BLaER1 treated with 17β-estradiol and CSF1 and Interleukin-3, amounts not matched to agents 10 nM and 100 nM (cell line): Measurements from ENCODE around the gene ADORA1.

Experiments
- H3K27ac ChIP-seq, 11 experiments: shearing (Covaris generic); formaldehyde crosslinking; 2 replicates each; pipeline ENCODE4 v1.8.1; 2022
- H3K27me3 ChIP-seq, 11 experiments: shearing (Covaris generic); formaldehyde crosslinking; 2 replicates each; pipeline ENCODE4 v1.8.1; 2022
- H3K36me3 ChIP-seq, 11 experiments: shearing (Covaris generic); formaldehyde crosslinking; 2 replicates each; pipeline ENCODE4 v1.8.1; 2022
- H3K4me1 ChIP-seq, 10 experiments: shearing (Covaris generic); formaldehyde crosslinking; 2 replicates each; pipeline ENCODE4 v1.8.1; 2022
- H3K4me2 ChIP-seq, 11 experiments: shearing (Covaris generic); formaldehyde crosslinking; 2 replicates each; pipeline ENCODE4 v1.8.1; 2022
- H3K4me3 ChIP-seq, 10 experiments: shearing (Covaris generic); formaldehyde crosslinking; 2 replicates each; pipeline ENCODE4 v1.8.1; 2022
- H3K9ac ChIP-seq, 11 experiments: shearing (Covaris generic); formaldehyde crosslinking; 2 replicates each; pipeline ENCODE4 v1.8.1; 2022
- H3K9me3 ChIP-seq, 11 experiments: shearing (Covaris generic); formaldehyde crosslinking; replicated peaks in 1 of 11; 2 replicates each; pipeline ENCODE4 v1.8.1; 2022
- H4K20me1 ChIP-seq, 11 experiments: shearing (Covaris generic); formaldehyde crosslinking; 2 replicates each; pipeline ENCODE4 v1.8.1; 2022
- Cebpa-rat ChIP-seq, 11 experiments: shearing (Covaris generic); IDR thresholded peaks; 2 replicates each; pipeline ENCODE4 v1.8.1; 2022

The ADORA1 gene

DNA sequence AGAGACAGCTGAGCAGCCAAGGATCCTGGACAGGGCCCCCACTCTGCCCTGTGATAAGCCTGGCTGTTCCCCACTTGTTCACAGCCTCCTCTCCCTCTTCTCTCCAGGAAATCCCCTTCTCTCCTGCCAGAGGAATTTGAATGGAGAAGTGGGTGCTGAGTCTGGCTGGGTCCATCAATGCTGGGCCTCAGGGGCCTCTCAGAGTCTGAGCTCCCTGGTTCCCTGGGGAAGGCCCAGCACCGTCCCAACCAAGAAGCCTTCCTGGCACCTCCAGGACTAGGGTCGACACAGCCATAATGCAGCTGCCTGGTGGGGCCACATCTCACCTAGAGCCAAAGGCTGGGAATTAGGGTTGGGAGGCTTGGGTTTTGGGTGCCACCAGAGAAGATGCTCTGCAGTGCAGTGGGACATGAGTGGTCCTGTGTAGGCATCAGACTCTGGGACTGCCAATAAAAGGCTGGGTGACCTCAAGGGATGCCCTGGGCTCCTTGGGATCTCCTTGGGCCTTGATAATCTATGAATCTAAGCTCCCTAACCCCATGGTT is 45.6 kb downstream of the ADORA1 start:
- Histone ChIP-seq H3K36me3 (peaks cover 0 to 35% (median 0%) of the 10 kb centered on the region in 11 experiments; a peak in 7 of 22 replicates), H3K4me1 (peaks cover 59 to 100% (median 85%) of the 10 kb centered on the region in 10 experiments), H3K9me3 (no peaks in the 10 kb centered on the region), H4K20me1 (peaks cover 0 to 8% (median 0%) of the 10 kb centered on the region in 11 experiments; a peak in 4 of 22 replicates), H3K27ac (peak overlapping the region in 4 of 11 experiments; percentile 8 to 77 (median 42); a peak in 8 of 22 replicates), H3K27me3 (peaks cover 0 to 17% (median 0%) of the 10 kb centered on the region in 11 experiments; a peak in 2 of 22 replicates), H3K9ac (peak overlapping the region in 4 of 11 experiments; percentile 10 to 50 (median 17); a peak in 8 of 22 replicates), H3K4me3 (peak overlapping the region in 2 of 10 experiments; percentile 53 to 64; a peak in 2 of 20 replicates), H3K4me2 (peak overlapping the region; percentile 85 to 99 (median 94))
- no peak for TF ChIP-seq Cebpa-rat (IDR thresholded peaks at IDR 0.05)

DNA sequence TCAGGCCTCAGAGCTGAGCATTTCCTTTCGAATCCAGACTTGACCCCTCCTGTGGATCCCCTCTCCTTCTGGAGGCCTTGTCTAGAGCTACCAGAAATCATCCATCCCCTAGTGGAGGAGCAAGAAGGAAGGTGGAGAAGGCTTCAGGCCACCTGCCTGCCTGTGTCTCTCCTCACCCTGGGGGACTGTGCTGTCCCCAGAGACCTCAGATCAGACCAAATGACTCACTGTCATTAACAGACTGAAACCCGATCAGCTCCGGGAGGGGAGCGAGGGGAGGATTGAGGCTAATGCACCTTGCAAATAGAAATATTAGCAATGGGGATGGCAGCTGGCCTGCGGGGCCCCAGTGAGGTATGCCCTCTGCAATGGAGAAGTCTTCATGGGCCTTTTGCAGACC is 46.0 kb downstream of the ADORA1 start:
- TF ChIP-seq Cebpa-rat (IDR thresholded peaks at IDR 0.05): no peak
- H3K27ac ChIP-seq: peak overlapping the region in 5 of 11 experiments; percentile 46 to 79 (median 77); a peak in 6 of 22 replicates
- peak overlapping the region in 3 of 11 experiments; percentile 10 to 72 (median 68); a peak in 4 of 22 replicates for H3K9ac ChIP-seq
- H3K9me3 ChIP-seq: no peaks in the 10 kb centered on the region
- peaks cover 0 to 8% (median 0%) of the 10 kb centered on the region in 11 experiments; a peak in 3 of 22 replicates for H4K20me1 ChIP-seq
- peaks cover 0 to 17% (median 0%) of the 10 kb centered on the region in 11 experiments; a peak in 2 of 22 replicates for H3K27me3 ChIP-seq
- H3K36me3 ChIP-seq: peaks cover 0 to 32% (median 0%) of the 10 kb centered on the region in 11 experiments; a peak in 7 of 22 replicates
- H3K4me2 ChIP-seq: peak overlapping the region; percentile 85 to 99 (median 94)
- H3K4me3 ChIP-seq: peak overlapping the region in 2 of 10 experiments; percentile 53 to 64; a peak in 4 of 20 replicates
- H3K4me1 ChIP-seq: peaks cover 63 to 100% (median 85%) of the 10 kb centered on the region in 10 experiments

DNA sequence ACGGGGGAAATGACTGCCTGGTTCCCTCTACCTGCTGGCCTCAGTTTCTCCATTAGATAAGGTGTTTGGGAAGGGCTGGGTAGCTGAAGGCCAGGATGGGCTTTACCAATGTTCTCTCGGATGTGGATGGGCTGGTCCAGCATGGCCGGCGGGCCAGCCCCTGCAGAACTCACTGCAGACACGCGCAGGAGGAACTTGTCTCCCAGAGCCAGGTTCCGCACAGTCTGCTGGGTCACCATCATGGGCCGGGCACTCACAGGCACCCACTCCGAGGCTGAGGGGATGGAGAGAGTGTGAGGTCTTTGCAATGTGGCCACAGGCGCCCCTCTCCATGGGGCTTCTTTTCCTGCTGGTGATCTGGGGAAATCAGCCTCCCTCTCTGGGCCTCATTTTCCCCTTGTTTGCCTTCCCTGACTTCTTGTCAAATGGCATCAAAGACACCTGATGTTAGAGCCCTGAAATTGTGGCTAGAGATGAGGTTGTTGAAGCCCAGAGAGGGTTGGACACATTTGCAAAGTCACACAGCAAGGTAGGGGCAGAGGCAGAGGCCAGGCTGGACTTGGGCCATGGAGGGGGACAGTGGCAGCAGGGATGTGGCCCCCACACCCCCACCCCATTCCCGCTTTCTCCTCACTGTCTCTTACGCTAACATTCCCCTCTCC is 46.9 kb downstream of the ADORA1 start:
- H3K4me3 ChIP-seq: peak overlapping the region in 7 of 10 experiments; percentile 12 to 64 (median 41); a peak in 8 of 20 replicates
- H3K27me3 ChIP-seq: peaks cover 0 to 17% (median 0%) of the 10 kb centered on the region in 11 experiments; a peak in 3 of 22 replicates
- H3K4me1 ChIP-seq: peaks cover 72 to 100% (median 91%) of the 10 kb centered on the region in 10 experiments
- peak overlapping the region; percentile 85 to 99 (median 94) for H3K4me2 ChIP-seq
- H3K9me3 ChIP-seq: no peaks in the 10 kb centered on the region
- peaks cover 0 to 23% (median 0%) of the 10 kb centered on the region in 11 experiments; a peak in 7 of 22 replicates for H3K36me3 ChIP-seq
- peak overlapping the region in 9 of 11 experiments; percentile 35 to 80 (median 55); a peak in 13 of 22 replicates for H3K9ac ChIP-seq
- H3K27ac ChIP-seq: peak overlapping the region in 7 of 11 experiments; percentile 55 to 79 (median 70); a peak in 12 of 22 replicates
- TF ChIP-seq Cebpa-rat (IDR thresholded peaks at IDR 0.05): no peak
- peaks cover 0 to 8% (median 0%) of the 10 kb centered on the region in 11 experiments; a peak in 3 of 22 replicates for H4K20me1 ChIP-seq

DNA sequence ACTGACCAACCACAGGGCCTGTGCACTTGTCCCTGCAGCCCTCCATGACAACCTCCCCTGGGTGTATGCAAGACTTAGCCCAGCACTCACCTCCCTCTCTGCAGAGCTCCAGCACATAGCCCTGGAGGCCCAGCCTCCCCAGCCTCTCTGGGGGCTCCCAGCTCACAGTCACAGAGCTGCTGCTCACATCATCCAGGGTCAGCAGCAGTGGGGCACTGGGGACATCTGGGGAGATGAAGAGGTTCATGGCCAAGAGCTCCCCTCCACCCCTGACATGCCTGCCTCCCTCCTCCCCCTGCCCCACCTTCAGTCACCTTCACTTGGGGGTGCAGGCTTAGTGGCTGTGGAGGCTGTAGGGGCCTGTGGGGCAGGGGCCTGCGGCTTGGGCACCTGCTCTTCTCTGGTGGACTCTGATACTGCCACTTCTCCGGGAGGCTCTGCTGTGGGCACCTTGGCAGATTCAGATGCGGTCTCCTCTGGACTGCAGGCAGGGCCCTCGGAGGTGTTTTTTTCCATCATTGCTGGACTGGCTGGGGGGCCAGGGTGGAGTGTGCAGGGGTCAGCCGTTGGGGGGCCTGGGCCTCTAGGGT is 47.8 kb downstream of the ADORA1 start, which contains the start of gene MYBPH:
TSS of gene MYBPH (minus strand) at position 590 of the 590 bp plus-strand sequence. CDS start at position 519, 71 bp downstream.
- Histone ChIP-seq H3K9ac (peak within 1 kb of the TSS; percentile 35 to 80 (median 55); a peak in 18 of 22 replicates), H3K36me3 (peaks cover 0 to 15% (median 0%) of the 10 kb centered on the region in 11 experiments; a peak in 7 of 22 replicates), H3K4me1 (peaks cover 81 to 100% (median 99%) of the 10 kb centered on the region in 10 experiments), H4K20me1 (peaks cover 0 to 8% (median 0%) of the 10 kb centered on the region in 11 experiments; a peak in 3 of 22 replicates), H3K27ac (peak within 1 kb of the TSS in 9 of 11 experiments; percentile 40 to 79 (median 65); a peak in 18 of 22 replicates), H3K9me3 (no peaks in the 10 kb centered on the region), H3K4me3 (peak within 1 kb of the TSS; percentile 12 to 64 (median 40); a peak in 16 of 20 replicates), H3K27me3 (peaks cover 0 to 17% (median 0%) of the 10 kb centered on the region in 11 experiments; a peak in 3 of 22 replicates), H3K4me2 (peak within 1 kb of the TSS; percentile 85 to 99 (median 94))
- TF ChIP-seq Cebpa-rat (IDR thresholded peaks at IDR 0.05): no peak

DNA sequence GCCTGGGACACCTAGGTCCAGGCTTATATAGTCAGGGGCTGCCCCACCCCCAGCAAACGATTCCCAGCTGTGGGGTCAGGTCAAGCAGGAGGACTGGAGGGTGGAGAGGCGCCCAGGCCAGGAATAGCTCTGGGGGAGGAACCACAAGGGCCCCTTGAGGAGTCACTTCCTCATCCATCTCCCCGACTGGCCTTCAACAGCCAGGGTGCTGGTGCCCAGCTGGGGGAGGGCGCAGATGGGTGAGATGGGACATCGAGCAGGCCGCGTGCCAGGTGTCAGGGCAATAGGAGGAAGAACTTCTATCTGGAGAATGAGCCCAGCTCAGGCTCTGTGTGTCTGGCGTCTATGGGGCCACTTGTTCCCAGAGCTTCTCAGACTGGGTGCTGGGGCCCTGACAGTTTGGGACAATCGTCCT is 48.3 kb downstream of the ADORA1 start:
- no peak for TF ChIP-seq Cebpa-rat (IDR thresholded peaks at IDR 0.05)
- H3K4me1 ChIP-seq: peaks cover 86 to 100% (median 100%) of the 10 kb centered on the region in 10 experiments
- H3K9me3 ChIP-seq: no peaks in the 10 kb centered on the region
- peak overlapping the region in 9 of 11 experiments; percentile 40 to 79 (median 65); a peak in 18 of 22 replicates for H3K27ac ChIP-seq
- H3K27me3 ChIP-seq: peaks cover 0 to 17% (median 0%) of the 10 kb centered on the region in 11 experiments; a peak in 3 of 22 replicates
- peaks cover 0 to 8% (median 0%) of the 10 kb centered on the region in 11 experiments; a peak in 2 of 22 replicates for H4K20me1 ChIP-seq
- peak overlapping the region; percentile 85 to 99 (median 94) for H3K4me2 ChIP-seq
- peak overlapping the region; percentile 35 to 80 (median 55); a peak in 17 of 22 replicates for H3K9ac ChIP-seq
- peak overlapping the region; percentile 12 to 64 (median 40); a peak in 15 of 20 replicates for H3K4me3 ChIP-seq
- peaks cover 0 to 10% (median 0%) of the 10 kb centered on the region in 11 experiments; a peak in 5 of 22 replicates for H3K36me3 ChIP-seq

DNA sequence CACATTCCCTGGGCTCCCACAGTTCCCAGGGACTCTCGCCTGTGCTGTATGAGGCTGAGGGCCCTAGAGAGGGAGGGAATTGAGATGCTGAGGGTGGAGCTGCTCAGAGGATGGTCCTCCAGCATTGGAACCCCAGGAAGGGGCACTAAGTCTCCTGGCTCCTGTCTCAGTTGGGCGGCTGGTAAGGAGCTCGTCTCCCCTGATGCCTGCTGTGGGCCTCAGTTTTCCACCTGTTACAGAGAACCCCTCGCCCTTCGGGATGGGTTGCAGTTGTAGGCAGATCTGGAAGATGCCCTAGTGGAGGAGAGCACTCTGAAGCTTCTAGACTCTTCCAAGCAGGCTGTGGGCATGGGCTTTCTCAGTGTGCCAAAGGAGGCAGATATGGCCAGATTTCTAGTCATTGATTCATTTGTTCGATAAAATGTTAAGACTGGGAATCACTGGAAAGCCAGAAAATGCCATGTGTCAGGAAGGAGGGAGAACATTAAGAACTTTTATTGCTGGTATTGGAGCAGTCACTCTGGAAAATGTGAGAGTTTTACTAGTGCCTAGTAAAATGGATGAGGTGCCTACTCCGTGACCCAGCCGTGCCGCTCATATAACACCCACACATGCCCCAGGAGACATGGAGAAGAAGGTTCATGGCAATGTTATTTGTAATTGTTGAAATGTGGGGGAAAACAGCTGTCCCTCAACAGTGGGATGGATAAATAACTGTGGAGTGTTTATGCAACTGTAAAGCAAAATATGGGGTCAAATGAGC is 48.9 kb downstream of the ADORA1 start:
- H3K9me3 ChIP-seq: no peaks in the 10 kb centered on the region
- peaks cover 92 to 100% (median 100%) of the 10 kb centered on the region in 10 experiments for H3K4me1 ChIP-seq
- peak overlapping the region; percentile 85 to 99 (median 94) for H3K4me2 ChIP-seq
- H3K4me3 ChIP-seq: peak overlapping the region in 4 of 10 experiments; percentile 41 to 64 (median 47); a peak in 7 of 20 replicates
- H3K36me3 ChIP-seq: peaks cover 0 to 5% (median 0%) of the 10 kb centered on the region in 11 experiments; a peak in 5 of 22 replicates
- peak overlapping the region in 9 of 11 experiments; percentile 37 to 80 (median 60); a peak in 14 of 22 replicates for H3K9ac ChIP-seq
- H4K20me1 ChIP-seq: peaks cover 0 to 8% (median 0%) of the 10 kb centered on the region in 11 experiments; a peak in 2 of 22 replicates
- peak overlapping the region in 9 of 11 experiments; percentile 44 to 79 (median 70); a peak in 18 of 22 replicates for H3K27ac ChIP-seq
- no peak for TF ChIP-seq Cebpa-rat (IDR thresholded peaks at IDR 0.05)
- peaks cover 0 to 17% (median 0%) of the 10 kb centered on the region in 11 experiments; a peak in 3 of 22 replicates for H3K27me3 ChIP-seq

DNA sequence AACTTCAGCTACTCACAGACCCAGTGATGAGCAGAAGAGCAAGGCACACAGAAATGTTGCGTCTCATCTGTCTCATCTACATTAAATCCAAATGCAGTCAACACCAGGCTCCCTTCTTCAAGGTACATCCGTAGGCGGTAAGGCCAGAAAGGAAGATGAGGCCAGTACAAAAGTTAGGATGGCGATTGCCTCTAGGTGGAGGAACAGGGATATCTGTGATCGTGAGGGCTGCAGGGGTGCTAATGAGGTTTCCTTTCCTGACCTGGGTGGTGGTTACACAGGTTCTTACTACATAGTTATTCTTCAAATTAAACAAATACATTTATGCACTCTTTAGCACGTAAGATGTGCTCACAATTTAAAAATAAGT is 49.5 kb downstream of the ADORA1 start:
- Histone ChIP-seq H3K9ac (peak overlapping the region in 9 of 11 experiments; percentile 23 to 80 (median 57); a peak in 15 of 22 replicates), H3K4me2 (peak overlapping the region; percentile 85 to 99 (median 94))

More for the DNA sequence above, 49.5 kb downstream of the ADORA1 start:
- TF ChIP-seq Cebpa-rat (IDR thresholded peaks at IDR 0.05): no peak
- H3K4me1 ChIP-seq: peaks cover 98 to 100% (median 100%) of the 10 kb centered on the region in 10 experiments
- no peaks in the 10 kb centered on the region for H3K9me3 ChIP-seq
- H3K36me3 ChIP-seq: no peaks in the 10 kb centered on the region
- H3K27ac ChIP-seq: peak overlapping the region in 9 of 11 experiments; percentile 44 to 79 (median 70); a peak in 15 of 22 replicates
- H3K27me3 ChIP-seq: peaks cover 0 to 17% (median 0%) of the 10 kb centered on the region in 11 experiments; a peak in 3 of 22 replicates
- H4K20me1 ChIP-seq: peaks cover 0 to 8% (median 0%) of the 10 kb centered on the region in 11 experiments; a peak in 1 of 22 replicates
- peak overlapping the region in 4 of 10 experiments; percentile 7 to 44 (median 25); a peak in 2 of 20 replicates for H3K4me3 ChIP-seq
